DOHH2 (cell line): ENCODE measurements around the gene TFB1M.
"Not testable (repeated sequence)": the region's sequence is repeated elsewhere in the genome, so short reads cannot be mapped to it uniquely, and the experiment has no call there.

ENCODE experiments used
- H3F3A ChIP-seq: fragments of 200-600 bp; sonication (generic), shearing (Covaris generic); 2 replicates; pipeline ENCODE4 v1.6.0; 2016; ENCODE audit warnings: antibody characterized with exemption, mild to moderate bottlenecking; ENCODE audit not compliant: control insufficient read depth, insufficient read depth
- H3K27ac ChIP-seq: fragments of 200-600 bp; sonication (generic); 2 replicates; pipeline ENCODE4 v1.5.1; 2014; ENCODE audit warnings: low read depth, mild to moderate bottlenecking, low read length, moderate library complexity
- H3K27me3 ChIP-seq: fragments of 200-600 bp; sonication (generic); 2 replicates; pipeline ENCODE4 v1.6.1; 2014; ENCODE audit warnings: mild to moderate bottlenecking, low read length, mixed read lengths; ENCODE audit not compliant: control insufficient read depth
- H3K36me3 ChIP-seq: fragments of 200-600 bp; sonication (generic); 2 replicates; pipeline ENCODE4 v1.6.1; 2014; ENCODE audit warnings: mild to moderate bottlenecking, low read length, moderate library complexity, mixed read lengths; ENCODE audit not compliant: control insufficient read depth
- H3K4me1 ChIP-seq: fragments of 200-600 bp; sonication (generic); 2 replicates; pipeline ENCODE4 v1.6.1; 2014; ENCODE audit warnings: mild to moderate bottlenecking, low read length, mixed read lengths; ENCODE audit not compliant: control insufficient read depth
- H3K4me2 ChIP-seq: fragments of 200-600 bp; sonication (generic); 2 replicates; pipeline ENCODE4 v1.6.0; 2014; ENCODE audit warnings: mild to moderate bottlenecking, low read length, moderate library complexity
- H3K4me3 ChIP-seq: fragments of 200-600 bp; sonication (generic); 2 replicates; pipeline ENCODE4 v1.5.1; 2014; ENCODE audit warnings: mild to moderate bottlenecking, low read length, mixed read lengths
- H3K79me2 ChIP-seq: fragments of 200-600 bp; sonication (generic); 2 replicates; pipeline ENCODE4 v1.6.1; 2014; ENCODE audit warnings: mild to moderate bottlenecking, low read length, mixed read lengths; ENCODE audit not compliant: control insufficient read depth
- H3K9me2 ChIP-seq: fragments of 200-600 bp; sonication (generic); replicated peaks from 2 replicates; pipeline ENCODE4 v1.6.1; 2014; ENCODE audit warnings: mild to moderate bottlenecking, low read length, mixed read lengths; ENCODE audit not compliant: control insufficient read depth
- H3K9me3 ChIP-seq: fragments of 200-600 bp; sonication (generic); 2 replicates; pipeline ENCODE4 v1.6.1; 2014; ENCODE audit warnings: antibody characterized with exemption, low read length, mixed read lengths; ENCODE audit not compliant: control insufficient read depth, insufficient read depth
- H4K20me1 ChIP-seq: fragments of 200-600 bp; sonication (generic); 2 replicates; pipeline ENCODE4 v1.6.0; 2014; ENCODE audit warnings: low read depth, mild to moderate bottlenecking, antibody characterized with exemption, low read length, moderate library complexity; ENCODE audit not compliant: control insufficient read depth, insufficient read depth
- CTCF ChIP-seq: fragments of 200-600 bp; sonication (generic); IDR thresholded peaks from one replicate; pipeline ENCODE4 v1.5.1; 2014; ENCODE audit warnings: antibody characterized with exemption, mild to moderate bottlenecking, low read depth, low read length; ENCODE audit not compliant: poor library complexity, severe bottlenecking
- EZH2phosphoT487 ChIP-seq: fragments of 200-600 bp; sonication (generic); IDR thresholded peaks from 2 replicates; pipeline ENCODE4 v1.6.1; 2017; ENCODE audit warnings: borderline replicate concordance, mild to moderate bottlenecking, antibody characterized with exemption, low read length, moderate library complexity, mixed read lengths

Gene TFB1M

GRCh38 chr6:155335265-155335664 is 21.0 kb upstream of the TFB1M start:
- Histone ChIP-seq H3F3A (peaks cover 3% of the 10 kb centered on the region; the same call in 1 of the 2 replicates), H3K4me1 (peaks cover 33% of the 10 kb centered on the region), H3K9me3 (peaks cover 23% of the 10 kb centered on the region), H4K20me1 (no peaks in the 10 kb centered on the region), H3K36me3 (0 out of 2 replicates have a peak, but pooled peaks cover 2% of the 10 kb centered on the region), H3K27me3 (no peaks in the 10 kb centered on the region), H3K4me3 (no peak overlapping the region), H3K79me2 (no peaks in the 10 kb centered on the region), H3K27ac (no peak overlapping the region), H3K9me2 (no peaks in the 10 kb centered on the region), H3K4me2 (no peak overlapping the region)
- TF ChIP-seq EZH2phosphoT487: no peak
- TF ChIP-seq CTCF: no peak

GRCh38 chr6:155334073-155334472 is 19.8 kb upstream of the TFB1M start:
- not testable (repeated sequence) for H3K36me3 ChIP-seq, H3F3A ChIP-seq, H3K27me3 ChIP-seq, H3K9me2 ChIP-seq, H3K79me2 ChIP-seq, H4K20me1 ChIP-seq, H3K4me3 ChIP-seq
- peaks cover 13% of the 10 kb centered on the region; the same call in 1 of the 2 replicates for H3K9me3 ChIP-seq
- H3K4me1 ChIP-seq: peaks cover 38% of the 10 kb centered on the region
- peak overlapping the region; percentile 47 for H3K4me2 ChIP-seq
- peak overlapping the region; percentile 0; the same call in 1 of the 2 replicates for H3K27ac ChIP-seq

GRCh38 chr6:155333414-155333813 is 19.1 kb upstream of the TFB1M start:
- TF ChIP-seq EZH2phosphoT487: no peak
- TF ChIP-seq CTCF: no peak
- peaks cover 44% of the 10 kb centered on the region for H3K4me1 ChIP-seq
- no peaks in the 10 kb centered on the region for H3K9me2 ChIP-seq
- H3F3A ChIP-seq: peaks cover 3% of the 10 kb centered on the region; the same call in 1 of the 2 replicates
- peak overlapping the region; percentile 27 for H3K4me3 ChIP-seq
- peaks cover 8% of the 10 kb centered on the region; the same call in 1 of the 2 replicates for H3K9me3 ChIP-seq
- H3K36me3 ChIP-seq: no peaks in the 10 kb centered on the region; the same call in 1 of the 2 replicates
- H4K20me1 ChIP-seq: no peaks in the 10 kb centered on the region
- peak overlapping the region; percentile 47 for H3K4me2 ChIP-seq
- no peaks in the 10 kb centered on the region for H3K79me2 ChIP-seq
- H3K27ac ChIP-seq: peak overlapping the region; percentile 0; the same call in 1 of the 2 replicates
- H3K27me3 ChIP-seq: no peaks in the 10 kb centered on the region

- Histone ChIP-seq H3K9me3 (peaks cover 5% of the 10 kb centered on the region; the same call in 1 of the 2 replicates), H3K4me3 (no peak overlapping the region), H3K27me3 (no peaks in the 10 kb centered on the region), H3K79me2 (no peaks in the 10 kb centered on the region), H3F3A (peaks cover 3% of the 10 kb centered on the region; the same call in 1 of the 2 replicates), H3K4me1 (peaks cover 58% of the 10 kb centered on the region), H3K36me3 (no peaks in the 10 kb centered on the region; the same call in 1 of the 2 replicates), H3K27ac (no peak overlapping the region), H3K9me2 (no peaks in the 10 kb centered on the region), H3K4me2 (no peak overlapping the region), H4K20me1 (no peaks in the 10 kb centered on the region)
- TF ChIP-seq EZH2phosphoT487: no peak
- TF ChIP-seq CTCF: no peak
Observed at GRCh38 chr6:155330922-155331321, 16.6 kb upstream of the TFB1M start.
